Inferior parietal cortex (tissue), 1 donor: Measurements from ENCODE around the gene RBM11.
"Not testable (repeated sequence)": the region's sequence is repeated elsewhere in the genome, so short reads cannot be mapped to it uniquely, and the experiment has no call there.

Experiments used
- DNase-seq: peaks from one replicate; pipeline ENCODE4 v3.0.0-alpha.2; 2016; ENCODE audit errors: extremely low spot score

Gene RBM11

GRCh38 chr21:14215971-14216641 is at the start of gene RBM11:
Gene RBM11, plus strand, starts transcription at chr21:14216157. Its CDS starts 30 bp downstream, at chr21:14216187.
- DNase-seq, result peak; percentile 67

GRCh38 chr21:14166463-14167223 is 49.3 kb upstream of the RBM11 start:
- not testable (repeated sequence) for DNase-seq

GRCh38 chr21:14206222-14206621 is 9.7 kb upstream of the RBM11 start:
- DNase-seq, result no peak

GRCh38 chr21:14210738-14211137 is 5.2 kb upstream of the RBM11 start, which contains the start of gene LIPI:
Gene LIPI, minus strand, starts transcription at chr21:14210955. Its CDS starts 110 bp downstream, at chr21:14210845.
- DNase-seq, result no peak

- no peak for DNase-seq
Observed at GRCh38 chr21:14213164-14213563, 2.8 kb upstream of the RBM11 start.

- DNase-seq, result no peak
Observed at GRCh38 chr21:14223365-14223764, 7.4 kb downstream of the RBM11 start.

- DNase-seq, result no peak
Observed at GRCh38 chr21:14229399-14229798, 13.4 kb downstream of the RBM11 start.

GRCh38 chr21:14235101-14235500 is 19.1 kb downstream of the RBM11 start:
- no peak for DNase-seq

- DNase-seq, result no peak
Observed at GRCh38 chr21:14236180-14236579, 20.2 kb downstream of the RBM11 start.

GRCh38 chr21:14239281-14239680 is 23.3 kb downstream of the RBM11 start:
- no peak for DNase-seq

- no peak for DNase-seq
Observed at GRCh38 chr21:14241297-14241696, 25.3 kb downstream of the RBM11 start.

- no peak for DNase-seq
Observed at GRCh38 chr21:14243461-14243860, 27.5 kb downstream of the RBM11 start.

- no peak for DNase-seq
Observed at GRCh38 chr21:14243874-14244273, 27.9 kb downstream of the RBM11 start.

GRCh38 chr21:14244911-14245310 is 29.0 kb downstream of the RBM11 start:
- no peak for DNase-seq

GRCh38 chr21:14245711-14246110 is 29.8 kb downstream of the RBM11 start:
- DNase-seq, result no peak

GRCh38 chr21:14251336-14251735 is 35.4 kb downstream of the RBM11 start:
- DNase-seq, result no peak

GRCh38 chr21:14259747-14260146 is 43.8 kb downstream of the RBM11 start:
- peak; percentile 85 for DNase-seq

- no peak for DNase-seq
Observed at GRCh38 chr21:14260174-14260764, 44.3 kb downstream of the RBM11 start.

GRCh38 chr21:14262039-14262438 is 46.1 kb downstream of the RBM11 start:
- no peak for DNase-seq

- no peak for DNase-seq
Observed at GRCh38 chr21:14263879-14264278, 47.9 kb downstream of the RBM11 start.

GRCh38 chr21:14265023-14265422 is 49.1 kb downstream of the RBM11 start:
- DNase-seq, result no peak

- DNase-seq, result no peak
Observed at GRCh38 chr21:14267076-14267475, 51.1 kb downstream of the RBM11 start.

GRCh38 chr21:14270631-14271030 is 54.7 kb downstream of the RBM11 start:
- DNase-seq, result no peak
